Measurements from ENCODE around the gene RASGRP1.

RASGRP1 gene

GRCh38 chr15:38503496-38503895 is 61.1 kb downstream of the RASGRP1 start:
- no peak for DNase-seq

DNA sequence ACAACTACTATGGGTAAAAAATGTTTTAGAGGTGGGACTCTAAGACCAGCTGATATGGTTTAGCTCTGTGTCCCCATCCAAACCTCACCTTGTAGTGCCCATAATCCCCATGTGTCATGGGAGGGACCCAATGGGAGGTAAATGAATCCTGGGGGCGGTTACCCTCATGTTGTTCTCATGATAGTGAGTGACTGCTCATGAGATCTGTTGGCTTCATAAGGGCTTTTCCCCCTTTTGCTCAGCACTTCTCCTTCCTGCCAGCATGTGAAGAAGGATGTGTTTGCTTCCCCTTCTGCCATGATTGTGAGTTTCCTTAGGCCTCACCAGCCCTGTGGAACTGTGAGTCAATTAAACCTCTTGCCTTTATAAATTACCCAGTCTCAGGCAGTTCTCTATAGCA is 65.0 kb downstream of the RASGRP1 start:
- no peak for DNase-seq

DNA sequence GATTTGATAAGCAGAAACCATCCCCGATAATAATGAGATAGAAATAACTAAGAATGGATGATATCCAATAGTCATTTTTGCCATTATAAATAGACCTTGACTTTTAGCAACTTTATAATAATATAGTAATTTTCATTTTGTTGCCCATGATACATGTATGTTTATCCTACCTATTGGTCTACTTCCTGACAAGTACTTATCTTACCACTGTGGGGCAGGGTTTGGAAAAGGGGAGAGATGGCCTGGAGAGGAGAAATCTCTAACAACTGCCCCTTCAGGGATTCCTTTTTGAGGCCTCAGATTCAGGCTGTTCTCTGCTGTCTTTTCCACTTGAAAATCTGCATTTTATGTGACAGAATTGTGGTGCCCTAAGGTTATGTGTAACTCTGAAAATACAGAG is 68.5 kb downstream of the RASGRP1 start:
- no peak for DNase-seq

- no peak for DNase-seq
These were observed 74.2 kb downstream of the RASGRP1 start for GRCh38 chr15:38490242-38490922.

GRCh38 chr15:38487378-38487777 is 77.2 kb downstream of the RASGRP1 start:
- no peak for DNase-seq

- no peak for DNase-seq
These were observed 77.7 kb downstream of the RASGRP1 start for GRCh38 chr15:38486936-38487335.

- DNase-seq = no peak
These were observed 82.0 kb downstream of the RASGRP1 start for GRCh38 chr15:38482572-38482971.

- no peak for DNase-seq
These were observed 82.9 kb downstream of the RASGRP1 start for GRCh38 chr15:38481761-38482160.

DNA sequence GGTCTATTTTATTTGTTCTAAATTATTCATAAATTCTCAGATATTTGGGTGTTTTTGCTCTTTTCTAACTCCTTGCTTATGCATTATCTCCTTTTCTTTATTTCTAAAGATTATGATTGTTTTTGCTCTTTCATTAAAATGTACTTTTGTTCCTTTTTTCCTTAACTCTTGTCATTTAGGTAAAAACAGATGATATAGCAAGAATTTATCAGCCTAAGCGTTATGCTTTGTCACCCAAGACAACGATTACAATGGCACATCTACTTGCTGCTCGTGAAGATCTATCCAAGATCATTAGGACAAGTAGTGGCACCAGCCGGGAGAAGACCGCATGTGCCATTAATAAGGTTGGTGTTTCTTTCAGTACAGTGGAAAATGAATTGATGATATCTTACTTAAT is 83.5 kb downstream of the RASGRP1 start:
- DNase-seq = no peak

- DNase-seq = no peak
These were observed 84.9 kb downstream of the RASGRP1 start for GRCh38 chr15:38479756-38480155.

DNA sequence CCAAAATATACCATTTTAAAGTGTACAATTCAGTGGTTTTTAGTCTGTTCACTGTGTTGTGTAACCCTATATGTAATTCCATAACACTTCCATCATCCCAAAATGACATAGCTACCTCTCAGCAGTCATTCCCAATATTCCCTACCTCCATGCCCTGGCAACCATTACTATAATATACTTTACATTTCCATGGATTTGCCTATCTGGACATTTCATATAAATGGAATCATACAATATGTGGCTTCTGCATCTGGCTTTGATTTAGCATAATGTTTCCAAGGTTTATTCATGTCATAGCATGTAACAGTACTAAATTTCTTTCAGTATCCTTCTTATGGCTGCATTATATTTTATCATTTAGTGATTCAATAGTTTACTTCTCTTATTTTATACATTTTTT is 85.3 kb downstream of the RASGRP1 start:
- DNase-seq = no peak

GRCh38 chr15:38477637-38478036 is 87.0 kb downstream of the RASGRP1 start:
- DNase-seq = no peak

GRCh38 chr15:38476120-38476519 is 88.5 kb downstream of the RASGRP1 start:
- DNase-seq = no peak

- DNase-seq = no peak
These were observed 89.3 kb downstream of the RASGRP1 start for GRCh38 chr15:38475361-38475760.

DNA sequence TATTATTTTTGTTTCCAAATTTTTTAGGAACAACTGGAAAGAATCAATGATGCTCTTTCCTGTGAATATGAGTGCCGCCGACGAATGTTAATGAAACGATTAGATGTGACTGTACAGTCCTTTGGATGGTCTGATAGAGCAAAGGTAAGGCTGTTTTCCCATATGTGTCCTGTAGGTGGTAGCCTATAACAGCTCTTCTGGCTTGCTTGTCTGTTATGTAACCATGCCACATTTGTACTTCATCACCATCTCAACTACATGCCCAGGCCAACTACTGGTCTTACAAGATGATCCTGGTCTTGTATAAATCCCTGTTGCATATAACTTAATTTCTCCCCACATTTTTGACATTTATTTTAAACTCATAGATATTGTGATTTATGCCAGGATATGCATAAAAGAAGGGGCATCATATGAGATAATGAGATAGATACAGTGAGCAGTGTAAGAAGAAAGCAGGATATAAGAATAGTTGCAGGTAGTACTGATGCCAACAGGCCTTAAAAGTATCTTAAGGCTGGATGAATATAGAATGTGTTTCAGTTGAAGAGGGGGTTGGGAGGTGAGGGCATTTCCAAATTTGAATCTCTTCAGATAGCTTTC is 90.4 kb downstream of the RASGRP1 start:
- no peak for DNase-seq

DNA sequence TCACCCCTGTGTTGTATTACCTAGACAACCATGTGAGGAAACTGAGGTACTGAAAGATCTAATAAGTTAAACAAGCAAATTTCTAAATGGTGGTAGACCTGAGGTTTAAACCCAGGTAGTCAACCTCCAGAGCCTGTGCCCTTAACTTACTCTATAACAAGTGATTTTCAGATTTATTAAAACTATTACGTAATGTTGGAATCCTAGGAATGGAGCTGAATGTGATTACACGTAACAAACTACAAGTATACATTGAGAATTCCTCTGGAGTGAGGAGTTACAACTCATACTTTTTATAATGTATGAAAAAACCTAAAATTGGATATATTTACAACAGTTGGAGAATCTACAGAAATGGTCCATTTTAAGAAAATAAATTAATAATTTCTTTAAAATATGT is 92.6 kb downstream of the RASGRP1 start:
- no peak for DNase-seq

DNA sequence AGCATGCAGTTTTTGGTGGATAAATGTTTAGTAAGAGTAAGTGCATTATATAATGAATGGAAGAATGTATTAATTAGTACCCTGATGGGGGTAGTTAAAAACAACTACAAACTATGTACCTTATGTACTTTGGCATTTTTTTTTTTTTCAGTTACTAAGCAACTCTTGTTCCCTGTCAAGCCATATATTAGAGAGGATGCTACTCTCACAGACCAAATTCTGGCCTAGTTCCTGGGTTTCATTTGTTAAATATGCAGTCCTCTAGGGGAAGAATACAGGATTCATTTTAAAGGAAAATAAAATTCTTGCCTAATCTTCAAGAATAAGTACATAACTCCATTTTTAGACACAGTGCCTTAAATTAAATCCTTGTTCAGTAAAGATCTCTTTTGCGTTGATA is 93.8 kb downstream of the RASGRP1 start:
- no peak for DNase-seq

DNA sequence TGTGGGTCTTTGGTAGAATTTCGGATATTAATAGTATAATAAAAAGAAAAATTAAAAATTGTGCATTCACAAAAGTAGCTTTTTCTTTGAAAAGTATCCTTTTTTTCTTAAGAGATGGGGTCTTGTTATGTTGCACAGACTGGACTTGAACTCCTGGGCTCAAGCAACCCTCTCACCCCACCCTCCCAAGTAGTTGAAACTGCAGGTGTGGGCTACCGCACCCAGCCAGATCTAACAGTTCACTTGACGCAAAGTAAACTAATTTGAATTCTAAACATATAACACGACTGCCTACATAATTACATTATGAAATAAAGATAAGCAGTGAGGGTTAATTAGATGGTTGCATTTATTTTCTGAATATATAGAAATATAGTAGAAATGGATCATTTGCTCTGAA is 99.9 kb downstream of the RASGRP1 start:
- no peak for DNase-seq

DNA sequence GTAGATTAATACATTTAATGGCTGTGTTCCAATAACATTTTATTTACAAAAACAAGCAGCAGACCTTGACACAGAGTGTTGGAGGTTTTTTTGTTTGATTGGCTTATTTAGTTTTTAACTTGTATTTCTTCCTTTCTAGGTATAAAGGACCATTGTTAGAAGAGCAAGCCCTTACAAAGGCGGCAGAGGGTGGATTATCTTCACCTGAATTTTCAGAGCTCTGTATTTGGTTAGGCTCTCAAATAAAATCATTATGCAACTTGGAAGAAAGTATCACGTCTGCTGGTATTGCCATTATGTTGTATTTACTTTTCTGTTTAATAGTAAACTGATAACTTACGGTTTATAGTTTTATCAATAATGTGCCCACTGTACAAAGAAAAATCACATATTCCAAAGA is 100.7 kb downstream of the RASGRP1 start:
- no peak for DNase-seq

DNA sequence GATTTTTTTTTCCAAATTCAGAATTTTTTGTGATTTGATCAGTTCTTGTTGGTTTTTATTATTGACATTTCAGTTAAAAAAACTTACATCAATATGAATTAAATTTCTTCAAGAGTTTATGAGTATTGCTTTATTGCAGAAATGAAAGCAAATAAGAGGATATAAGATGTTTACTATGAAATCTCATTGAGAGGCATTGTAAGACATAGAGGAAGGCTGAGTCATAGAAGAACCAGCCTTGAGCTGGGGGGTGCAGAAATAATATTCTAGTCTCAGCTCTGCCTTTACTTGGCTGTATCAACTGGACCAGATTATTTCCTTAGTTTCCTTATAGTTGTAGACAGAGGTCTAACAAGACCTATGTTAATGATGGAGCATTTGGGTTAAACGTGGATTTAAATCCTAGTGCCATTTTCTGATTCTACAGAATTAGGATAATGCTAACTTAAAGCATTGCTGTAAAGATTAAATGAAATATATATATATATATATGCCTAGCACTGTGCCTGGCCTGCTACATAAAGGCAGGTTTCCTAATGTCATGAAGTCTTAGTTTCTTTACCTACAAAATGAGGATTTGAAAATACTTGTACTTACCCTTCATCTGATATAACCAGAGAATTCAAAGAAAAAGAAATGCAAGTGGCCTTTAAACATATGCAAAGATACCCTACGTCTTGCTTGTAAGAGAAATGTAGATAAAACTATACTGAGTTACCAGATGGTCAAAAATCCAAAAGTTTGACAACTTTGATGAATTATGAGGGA is 103.4 kb downstream of the RASGRP1 start:
- no peak for DNase-seq

- no peak for DNase-seq
These were observed 104.1 kb downstream of the RASGRP1 start for GRCh38 chr15:38460543-38460942.

DNA sequence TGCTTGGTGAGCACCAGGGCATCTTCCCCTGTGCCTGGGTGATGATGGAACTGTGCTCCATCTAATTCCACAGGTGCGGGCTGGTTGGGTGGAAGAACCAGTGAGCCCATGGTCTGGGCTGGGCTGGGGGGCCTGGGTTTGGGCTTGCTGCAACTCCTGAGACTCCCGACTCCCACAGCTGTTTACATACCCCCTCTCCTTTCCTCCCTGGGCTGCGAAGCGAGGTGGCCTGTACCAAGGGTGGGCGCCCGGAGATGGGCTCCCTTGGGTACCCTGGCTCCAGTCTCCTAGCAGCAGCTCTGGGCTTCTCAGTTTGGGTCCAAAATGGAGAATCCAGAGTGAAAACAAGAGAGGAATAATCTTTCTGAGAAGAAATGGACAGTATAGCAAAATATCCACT is 105.1 kb downstream of the RASGRP1 start:
- DNase-seq = no peak

DNA sequence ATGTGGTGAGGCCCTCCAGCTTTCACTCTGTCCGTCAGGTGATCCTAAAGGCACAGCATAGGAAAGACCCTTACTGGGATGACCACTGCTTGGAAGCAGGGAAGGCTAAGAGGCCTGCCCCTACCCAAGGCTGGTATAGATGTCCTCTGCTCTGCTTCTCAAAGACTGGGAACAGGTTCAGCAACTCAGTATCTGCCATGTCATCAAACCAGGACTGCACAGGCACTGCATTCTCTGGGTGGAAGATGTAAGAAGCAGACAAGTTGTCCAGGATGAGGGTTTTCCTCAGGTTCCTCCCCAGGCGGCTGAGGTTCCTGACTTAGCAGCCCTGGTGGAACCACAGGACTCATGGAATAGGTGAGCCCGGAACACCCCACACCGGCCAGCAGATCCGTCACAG is 106.0 kb downstream of the RASGRP1 start:
- DNase-seq = no peak

DNA sequence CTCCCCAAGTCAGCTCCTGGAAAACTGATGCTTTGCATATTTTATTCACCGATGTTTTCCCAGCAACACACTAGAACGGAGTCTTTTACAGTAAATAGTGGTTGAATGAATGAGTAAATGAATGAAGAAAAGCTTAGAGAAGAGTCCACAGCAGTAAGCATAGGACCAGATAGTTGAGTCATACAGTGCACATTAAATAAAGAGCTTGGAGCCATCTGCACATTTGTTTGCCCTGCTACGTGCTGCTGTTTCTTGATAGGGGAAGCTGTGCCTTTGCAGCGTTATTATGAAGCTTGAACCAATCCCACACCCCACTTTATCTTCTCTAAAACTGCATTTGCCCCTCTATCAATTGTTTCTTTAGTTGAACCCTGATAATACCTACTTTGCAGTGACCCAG is 109.5 kb downstream of the RASGRP1 start:
- no peak for DNase-seq
